Lower leg skin (tissue), 4 donors: ENCODE measurements around the gene NBEA. TPM values are rescaled to one million over a fixed set of nuclear protein-coding genes. Genes with fewer than 3 reads are reported as not detected.

ENCODE experiments used
- DNase-seq, 2 donors: peaks; one replicate each; pipeline ENCODE4 v3.0.0-alpha.2; 2019; ENCODE audit warnings: low spot score in 2 of 2
- H3K4me3 ChIP-seq: fragments of 200-600 bp; sonication (generic); 2 replicates; pipeline ENCODE4 v1.5.1; 2017; ENCODE audit warnings: mild to moderate bottlenecking, low read depth; ENCODE audit not compliant: poor library complexity, severe bottlenecking
- CTCF ChIP-seq, 3 donors: fragments of 450-650 bp; IDR thresholded peaks; one replicate each; pipeline ENCODE4 v1.5.1; 2016; ENCODE audit warnings: antibody characterized with exemption in 3 of 3, mild to moderate bottlenecking in 3 of 3, moderate library complexity in 2 of 3
- POLR2A ChIP-seq, 2 donors: fragments of 450-650 bp; IDR thresholded peaks; one replicate each; pipeline ENCODE4 v1.6.1; 2016 to 2017; ENCODE audit warnings: antibody characterized with exemption in 2 of 2, mild to moderate bottlenecking in 1 of 2, moderate library complexity in 1 of 2
- WGBS, 2 donors: methylation state at CpG; one replicate each; pipeline ENCODE4 v1.1.5; 2018; 5-methylcytosine and 5-hydroxymethylcytosine counted together
- intact Hi-C: fragments of 100-400 bp; cut with DNase I; formaldehyde crosslinking; loops from one replicate; pipeline ENCODE4 v1.15.0; 2023; ENCODE audit warnings: low total_unique reads
- total RNA-seq, 4 donors: library from RNA; depleted of rRNA; stranded (reverse); fragments of >200 nt; gene quantifications; one replicate each; pipeline ENCODE4 v1.1.0, GENCODE V29; 2016

NBEA gene
- total RNA-seq, 4 donors from 2014 or later: 1.5 to 4.5 (median 3.7) TPM

GRCh38 chr13:35345992-35346391 is 403.9 kb downstream of the NBEA start:
- 80% methylated on average over 2 of the region's 2 CpGs for WGBS, 2 donors

GRCh38 chr13:35346494-35346893 is 404.4 kb downstream of the NBEA start:
- no peak overlapping the region for H3K4me3 ChIP-seq
- 85 to 86% methylated on average over 4 of the region's 4 CpGs for WGBS, 2 donors
- DNase-seq: no peak
- TF ChIP-seq CTCF (IDR thresholded peaks at IDR 0.05) (no peak), POLR2A (IDR thresholded peaks at IDR 0.05) (no peak)
- intact Hi-C loops: no loop called here

More at GRCh38 chr13:35345992-35346391, 403.9 kb downstream of the NBEA start:
- TF ChIP-seq CTCF (IDR thresholded peaks at IDR 0.05) (no peak), POLR2A (IDR thresholded peaks at IDR 0.05) (no peak)
- no peak for DNase-seq
- intact Hi-C loops: no loop called here
- no peak overlapping the region for H3K4me3 ChIP-seq

- no peak for DNase-seq
- H3K4me3 ChIP-seq: no peak overlapping the region
- WGBS, 2 donors: 55 to 70% methylated on average over 1 of the region's 1 CpG
- intact Hi-C loops: no loop called here
- no peak for TF ChIP-seq POLR2A (IDR thresholded peaks at IDR 0.05)
- no peak for TF ChIP-seq CTCF (IDR thresholded peaks at IDR 0.05)
Measured at GRCh38 chr13:35347679-35348205, 405.7 kb downstream of the NBEA start.

GRCh38 chr13:35349052-35349451 is 407.0 kb downstream of the NBEA start:
- no peak overlapping the region for H3K4me3 ChIP-seq
- TF ChIP-seq CTCF (IDR thresholded peaks at IDR 0.05): no peak
- TF ChIP-seq POLR2A (IDR thresholded peaks at IDR 0.05): no peak
- WGBS, 2 donors: 84 to 95% methylated on average over 2 of the region's 2 CpGs
- intact Hi-C loops: no loop called here
- DNase-seq: no peak

- no peak for DNase-seq
- WGBS, 2 donors: 70 to 76% methylated on average over 5 of the region's 5 CpGs
- no peak overlapping the region for H3K4me3 ChIP-seq
- TF ChIP-seq POLR2A (IDR thresholded peaks at IDR 0.05) (no peak), CTCF (IDR thresholded peaks at IDR 0.05) (no peak)
- intact Hi-C loops: no loop called here
Measured at GRCh38 chr13:35349673-35350278, 407.7 kb downstream of the NBEA start.

GRCh38 chr13:35354285-35354684 is 412.2 kb downstream of the NBEA start:
- H3K4me3 ChIP-seq: no peak overlapping the region
- no peak for DNase-seq
- TF ChIP-seq CTCF (IDR thresholded peaks at IDR 0.05) (no peak), POLR2A (IDR thresholded peaks at IDR 0.05) (no peak)
- intact Hi-C loops: no loop called here
- 73 to 87% methylated on average over 2 of the region's 2 CpGs for WGBS, 2 donors
